K562 (cell line): ENCODE data around the gene CRACR2B. TPM values are rescaled to one million over a fixed set of nuclear protein-coding genes. Genes with fewer than 3 reads are reported as not detected.
A peak's percentile ranks its signal among the peaks of the same experiment; 100 is the strongest.

Experiments used
- ATAC-seq: fragments of 200-7000 bp; cut with Tn5 transposase; 3 replicates; pipeline ENCODE4 v1.9.1; 2020; ENCODE audit warnings: moderate library complexity
- BruUV-seq: library from RNA; stranded (reverse); fragments of 400-500 nt; replicated peaks from 2 replicates; lab custom pipeline; 2021; lab: Mats Ljungman, UMichigan
- CTCF ChIA-PET: fragments of 300-600 bp; formaldehyde crosslinking; extraction: SDS; loops from one replicate; lab custom pipeline; 2021; ENCODE audit warnings: low intra/inter-chr PET ratio; lab: Yijun Ruan, JAX
- POLR2A ChIA-PET: fragments of 300-600, 350-650 bp; sonication (Branson Sonifier 250); formaldehyde crosslinking; extraction: SDS; loops from one replicate; lab custom pipeline; 2021; ENCODE audit warnings: antibody characterized with exemption, inconsistent platforms; lab: Yijun Ruan, JAX
- DNase-seq, 4 experiments: peaks; one replicate each; pipeline versions ENCODE4 v3.0.0 to v3.0.0-alpha.2; 2011 to 2018; ENCODE audit warnings: low spot score in 3 of 4, mixed read lengths in 3 of 4; ENCODE audit errors: extremely low read depth in 1 of 4
- FAIRE-seq: peaks from 2 replicates; lab custom pipeline; 2011; peaks lifted over from hg19 to GRCh38; lab: Jason Lieb, UNC
- H2AFZ ChIP-seq: 2 replicates; pipeline ENCODE4 v1.6.0; 2011; ENCODE audit warnings: low read depth, low read length, control low read depth, inconsistent platforms
- H3K27ac ChIP-seq: fragments of 200-600 bp; 3 replicates; pipeline ENCODE4 v1.8.0; 2011; ENCODE audit warnings: low read depth, mild to moderate bottlenecking, control low read depth, inconsistent platforms, low read length, moderate library complexity, mixed read lengths; ENCODE audit errors: extremely low read depth
- H3K27me3 ChIP-seq, 2 experiments: fragments of 300-600 bp in 1 of 2; 2 replicates in 1 of 2; 3 replicates in 1 of 2; pipeline versions ENCODE4 v1.6.0 to v1.8.0; 2011; ENCODE audit warnings: inconsistent platforms in 2 of 2, low read length in 2 of 2, mild to moderate bottlenecking in 1 of 2, mixed read lengths in 1 of 2, moderate library complexity in 1 of 2; ENCODE audit not compliant: control insufficient read depth in 2 of 2, insufficient read depth in 2 of 2
- H3K36me3 ChIP-seq: fragments of 300-600 bp; 3 replicates; pipeline ENCODE4 v1.8.0; 2011; ENCODE audit warnings: mild to moderate bottlenecking, low read length, inconsistent platforms; ENCODE audit not compliant: control insufficient read depth, insufficient read depth
- H3K4me1 ChIP-seq, 2 experiments: fragments of 200-600 bp in 1 of 2; replicated peaks in 1 of 2; 2 replicates in 1 of 2; 3 replicates in 1 of 2; pipeline versions ENCODE4 v1.5.1 to v1.8.0; 2011; ENCODE audit warnings: inconsistent platforms in 2 of 2, low read length in 2 of 2, mild to moderate bottlenecking in 1 of 2, mixed read lengths in 1 of 2, moderate library complexity in 1 of 2; ENCODE audit not compliant: control insufficient read depth in 2 of 2, insufficient read depth in 2 of 2
- H3K4me2 ChIP-seq: 2 replicates; pipeline ENCODE4 v1.6.1; 2011; ENCODE audit warnings: low read length, control low read depth, inconsistent platforms, mixed read lengths; ENCODE audit not compliant: insufficient read depth
- H3K4me3 ChIP-seq: fragments of 200-600 bp; sonication (generic), shearing (Covaris generic); 2 replicates; pipeline ENCODE4 v1.5.1; 2016; ENCODE audit warnings: control low read depth, inconsistent platforms
- H3K79me2 ChIP-seq: fragments of 200-600 bp; 3 replicates; pipeline ENCODE4 v1.8.0; 2011; ENCODE audit warnings: low read length, inconsistent platforms; ENCODE audit not compliant: control insufficient read depth, insufficient read depth
- H3K9ac ChIP-seq, 2 experiments: 2 replicates each; pipeline versions ENCODE4 v1.6.0 to v1.6.1; 2011; ENCODE audit warnings: low read depth in 2 of 2, low read length in 2 of 2, control low read depth in 1 of 2, inconsistent platforms in 1 of 2, mild to moderate bottlenecking in 1 of 2, mixed read lengths in 1 of 2; ENCODE audit not compliant: insufficient read depth in 1 of 2
- H3K9me1 ChIP-seq: one replicate; pipeline ENCODE4 v1.6.0; 2011; ENCODE audit warnings: inconsistent platforms, mild to moderate bottlenecking, low read length, moderate library complexity; ENCODE audit not compliant: control insufficient read depth, insufficient read depth
- H3K9me3 ChIP-seq: replicated peaks from 2 replicates; pipeline ENCODE4 v1.5.1; 2011; ENCODE audit warnings: low read depth, low read length, inconsistent platforms; ENCODE audit not compliant: control insufficient read depth, insufficient read depth
- H4K20me1 ChIP-seq: replicated peaks from 2 replicates; pipeline ENCODE4 v1.6.1; 2011; ENCODE audit warnings: low read length, inconsistent platforms, mixed read lengths; ENCODE audit not compliant: control insufficient read depth, insufficient read depth
- FOXO4 ChIP-seq: fragments of 450-650 bp; formaldehyde crosslinking; IDR thresholded peaks from 2 replicates; pipeline ENCODE4 v1.4.0; 2020; ENCODE audit warnings: mild to moderate bottlenecking, moderate library complexity
- POLR2G ChIP-seq: fragments of 200-400 bp; formaldehyde crosslinking; IDR thresholded peaks from 2 replicates; pipeline ENCODE4 v1.6.1; 2017; ENCODE audit warnings: low read depth, mild to moderate bottlenecking, antibody characterized with exemption, low read length, moderate library complexity
- SOX6 ChIP-seq: fragments of 450-650 bp; IDR thresholded peaks from 2 replicates; pipeline ENCODE4 v1.6.1; 2014; ENCODE audit warnings: mild to moderate bottlenecking
- ZNF347 ChIP-seq: fragments of 450-650 bp; formaldehyde crosslinking; IDR thresholded peaks from 2 replicates; pipeline ENCODE4 v1.4.0; 2020; ENCODE audit warnings: low read depth, mild to moderate bottlenecking, moderate library complexity
- WGBS: fragments of 100-300 bp; shearing (Covaris generic); methylation state at CpG from one replicate; pipeline ENCODE4 v1.1.6; 2016; ENCODE audit warnings: low coverage, mixed read lengths; ENCODE audit not compliant: insufficient coverage; ENCODE audit errors: missing lambda C conversion rate; 5-methylcytosine and 5-hydroxymethylcytosine counted together
- in situ Hi-C: fragments of 300-500 bp; cut with MboI; formaldehyde crosslinking; loops from 4 replicates; pipeline ENCODE4 v1.15.0; 2018; ENCODE audit warnings: inconsistent platforms, mixed read lengths
- intact Hi-C: fragments of 100-400 bp; cut with micrococcal nuclease; formaldehyde crosslinking; loops from 2 replicates; pipeline ENCODE4 v1.14.2; 2022
- polyA plus RNA-seq, 8 experiments: library from polyadenylated mRNA; depleted of rRNA in 4 of 8; stranded (reverse) in 5 of 8; unstranded in 3 of 8; fragments of >200 nt; fragmentation: Nextera tagmentation in 2 of 8; fragmentation: Illumina TruSeq in 1 of 8; extraction: Ambion mirVana in 2 of 8; extraction: Trizol in 1 of 8; gene quantifications; 2 replicates each; pipeline versions ENCODE4 v1.2.1 to v1.2.3, GENCODE V29; 2011 to 2014; ENCODE audit warnings: inconsistent platforms in 1 of 8, missing spikeins in 1 of 8
- total RNA-seq, 7 experiments: library from RNA; depleted of rRNA in 6 of 7; stranded (reverse); fragments of >200 nt in 6 of 7; fragmentation: Illumina TruSeq in 2 of 7; extraction: Trizol in 2 of 7; gene quantifications; 2 replicates each; pipeline versions ENCODE4 v1.2.1 to v1.2.3, GENCODE V29; 2011 to 2021; ENCODE audit warnings: low replicate concordance in 1 of 7

The CRACR2B gene
- total and polyA plus RNA-seq, 9 of the 15 experiments (the other 6 are each of a cell fraction or from before 2014, with no cell fraction given), result 0.10 to 51.0 (median 6.0) TPM

GRCh38 chr11:824292-824880 lies 3.3 kb upstream of the CRACR2B start (continued):
- TF ChIP-seq SOX6, result no peak
- no peak for TF ChIP-seq FOXO4 (CRISPR knock-in tag)

GRCh38 chr11:824942-825341 lies 2.8 kb upstream of the CRACR2B start:
- intact Hi-C loops, result no loop called here

More at GRCh38 chr11:824942-825341, 2.8 kb upstream of the CRACR2B start:
- POLR2A ChIA-PET, result interaction anchor here (1.2 to 1.9 kb wide), 4 partner anchors 9 to 17 kb away, joined by 3 to 6 read pairs (median 3); partner anchors contain the start of gene RPLP2
- no peak overlapping the region for H2AFZ ChIP-seq
- CTCF ChIA-PET, result no interaction called here
- H3K4me2 ChIP-seq, result no peak overlapping the region
- no peaks in the 10 kb centered on the region for H3K9me3 ChIP-seq
- no peaks in the 10 kb centered on the region for H3K27me3 ChIP-seq
- H3K79me2 ChIP-seq, result peaks cover 23% of the 10 kb centered on the region
- H3K4me3 ChIP-seq, result no peak overlapping the region
- H3K9ac ChIP-seq, result peak overlapping the region in 1 of 2 experiments; percentile 81; a peak in 2 of 4 replicates
- 69% methylated on average over 6 of the region's 11 CpGs for WGBS
- BruUV-seq, result no TSS peak
- H3K27ac ChIP-seq, result no peak overlapping the region
- ATAC-seq (no peak), DNase-seq (no peak), FAIRE-seq (no peak)
- peaks cover 6% of the 10 kb centered on the region for H3K9me1 ChIP-seq
- peaks cover 13% of the 10 kb centered on the region for H4K20me1 ChIP-seq
- H3K36me3 ChIP-seq, result peaks cover 43% of the 10 kb centered on the region; the same call in 1 of the 3 replicates
- TF ChIP-seq POLR2G, result peak; percentile 9; the same call in 1 of the 2 replicates
- no peak for TF ChIP-seq ZNF347 (CRISPR knock-in tag)
- H3K4me1 ChIP-seq, result peaks cover 28 to 93% of the 10 kb centered on the region in 2 experiments
- in situ Hi-C loops, result no loop called here
